Fibroblast of lung (primary cell): ENCODE results near the gene KSR2. TPM values are rescaled to one million over a fixed set of nuclear protein-coding genes. Genes with fewer than 3 reads are reported as not detected.
"Not testable (repeated sequence)": the region's sequence is repeated elsewhere in the genome, so short reads cannot be mapped to it uniquely, and the experiment has no call there.

Experiments
- DNase-seq, 2 donors: peaks; one replicate each; pipeline versions ENCODE4 v3.0.0 to v3.0.0-alpha.2; 2010; ENCODE audit warnings: low read depth in 2 of 2
- H2AFZ ChIP-seq: 2 replicates; pipeline ENCODE4 v1.5.1; 2012; ENCODE audit warnings: low read length, control low read depth, inconsistent platforms
- H3K27ac ChIP-seq: 2 replicates; pipeline ENCODE4 v1.5.1; 2011; ENCODE audit warnings: low read length, control low read depth; ENCODE audit not compliant: insufficient read depth
- H3K27me3 ChIP-seq: 2 replicates; pipeline ENCODE4 v1.5.1; 2011; ENCODE audit warnings: mild to moderate bottlenecking, low read length; ENCODE audit not compliant: control insufficient read depth, insufficient read depth
- H3K36me3 ChIP-seq: 2 replicates; pipeline ENCODE4 v1.5.1; 2011; ENCODE audit warnings: low read length; ENCODE audit not compliant: control insufficient read depth, insufficient read depth
- H3K4me1 ChIP-seq: 2 replicates; pipeline ENCODE4 v1.5.1; 2011; ENCODE audit warnings: low read length; ENCODE audit not compliant: control insufficient read depth, insufficient read depth; ENCODE audit errors: extremely low read depth
- H3K4me2 ChIP-seq: 2 replicates; pipeline ENCODE4 v1.5.1; 2011; ENCODE audit warnings: low read length, control low read depth; ENCODE audit not compliant: insufficient read depth; ENCODE audit errors: extremely low read depth
- H3K4me3 ChIP-seq, 4 experiments: fragments of 200-600 bp in 1 of 4; sonication (generic) in 1 of 4; replicated peaks in 1 of 4; 2 replicates each; pipeline ENCODE4 v1.5.1; 2011 to 2016; ENCODE audit warnings: low read length in 4 of 4, low read depth in 3 of 4, mild to moderate bottlenecking in 3 of 4, control low read depth in 2 of 4, inconsistent platforms in 1 of 4, mixed read lengths in 1 of 4; ENCODE audit not compliant: insufficient read depth in 1 of 4; ENCODE audit errors: control extremely low read depth in 1 of 4
- H3K79me2 ChIP-seq: 2 replicates; pipeline ENCODE4 v1.5.1; 2012; ENCODE audit warnings: mild to moderate bottlenecking, low read length, inconsistent platforms; ENCODE audit not compliant: control insufficient read depth, insufficient read depth
- H3K9ac ChIP-seq: 2 replicates; pipeline ENCODE4 v1.5.1; 2011; ENCODE audit warnings: mild to moderate bottlenecking, low read length, control low read depth; ENCODE audit not compliant: insufficient read depth
- H3K9me3 ChIP-seq: 2 replicates; pipeline ENCODE4 v1.5.1; 2012; ENCODE audit warnings: low read depth, low read length; ENCODE audit not compliant: control insufficient read depth, insufficient read depth
- H4K20me1 ChIP-seq: 2 replicates; pipeline ENCODE4 v1.5.1; 2011; ENCODE audit warnings: low read length; ENCODE audit not compliant: control insufficient read depth, insufficient read depth; ENCODE audit errors: extremely low read depth
- CTCF ChIP-seq, 2 donors: IDR thresholded peaks in 1 of 2; conservative IDR thresholded peaks in 1 of 2; 1 replicate in 1 of 2; 2 replicates in 1 of 2; pipeline ENCODE4 v1.5.1; 2011 to 2012; ENCODE audit warnings: low read length in 2 of 2, control low read depth in 1 of 2, inconsistent platforms in 1 of 2, low read depth in 1 of 2, mild to moderate bottlenecking in 1 of 2
- EZH2 ChIP-seq: IDR thresholded peaks from 2 replicates; pipeline ENCODE4 v1.5.1; 2012; ENCODE audit warnings: low read length, control low read depth, mild to moderate bottlenecking; ENCODE audit errors: missing control alignments
- polyA plus RNA-seq, 2 donors: library from polyadenylated mRNA; depleted of rRNA in 1 of 2; stranded (reverse) in 1 of 2; unstranded in 1 of 2; fragments of >200 nt; gene quantifications; 2 replicates each; pipeline ENCODE4 v1.2.1, GENCODE V29; 2011 to 2012; ENCODE audit warnings: missing spikeins in 1 of 2
- total RNA-seq: library from RNA; depleted of rRNA; stranded (reverse); fragments of >200 nt; gene quantifications from 2 replicates; pipeline ENCODE4 v1.2.1, GENCODE V29; 2014

The KSR2 gene
- total and polyA plus RNA-seq, 2 donors (not counting 1 experiment from before 2014, with no cell fraction given), result not detected

GRCh38 chr12:117897372-117898161 lies 71.2 kb downstream of the KSR2 start:
- Histone ChIP-seq H3K9ac (no peak overlapping the region), H3K79me2 (no peaks in the 10 kb centered on the region), H2AFZ (no peak overlapping the region), H3K4me2 (no peak overlapping the region), H3K36me3 (no peaks in the 10 kb centered on the region), H3K4me3 (no peak overlapping the region), H3K27me3 (no peaks in the 10 kb centered on the region), H4K20me1 (no peaks in the 10 kb centered on the region), H3K9me3 (no peaks in the 10 kb centered on the region), H3K4me1 (no peaks in the 10 kb centered on the region), H3K27ac (no peak overlapping the region)
- DNase-seq, result no peak
- TF ChIP-seq CTCF (conservative IDR thresholded peaks at IDR 0.05 in 1 of 2, IDR thresholded peaks at IDR 0.05 in 1 of 2; ENCODE audit: low read depth in 1 of 2, low read length in 2 of 2) (no peak), EZH2 (no peak)

- DNase-seq, result no peak
- Histone ChIP-seq H3K27ac (no peak overlapping the region), H3K4me1 (no peaks in the 10 kb centered on the region), H3K27me3 (no peaks in the 10 kb centered on the region), H2AFZ (no peak overlapping the region), H3K79me2 (no peaks in the 10 kb centered on the region), H4K20me1 (no peaks in the 10 kb centered on the region), H3K4me3 (no peak overlapping the region), H3K36me3 (no peaks in the 10 kb centered on the region), H3K9ac (no peak overlapping the region), H3K9me3 (no peaks in the 10 kb centered on the region), H3K4me2 (no peak overlapping the region)
- no peak for TF ChIP-seq EZH2
- TF ChIP-seq CTCF (conservative IDR thresholded peaks at IDR 0.05 in 1 of 2, IDR thresholded peaks at IDR 0.05 in 1 of 2; ENCODE audit: low read depth in 1 of 2, low read length in 2 of 2), result no peak
These were observed 72.8 kb downstream of the KSR2 start for GRCh38 chr12:117896009-117896408.

GRCh38 chr12:117892441-117892840 lies 76.3 kb downstream of the KSR2 start:
- no peaks in the 10 kb centered on the region for H3K9me3 ChIP-seq
- H3K27me3 ChIP-seq, result no peaks in the 10 kb centered on the region
- H3K27ac ChIP-seq, result no peak overlapping the region
- H2AFZ ChIP-seq, result no peak overlapping the region
- H3K4me3 ChIP-seq, result no peak overlapping the region
- H3K9ac ChIP-seq, result no peak overlapping the region
- no peaks in the 10 kb centered on the region for H3K79me2 ChIP-seq
- TF ChIP-seq CTCF (conservative IDR thresholded peaks at IDR 0.05 in 1 of 2, IDR thresholded peaks at IDR 0.05 in 1 of 2; ENCODE audit: low read depth in 1 of 2, low read length in 2 of 2) (no peak), EZH2 (no peak)
- H3K36me3 ChIP-seq, result no peaks in the 10 kb centered on the region
- no peak for DNase-seq
- no peaks in the 10 kb centered on the region for H4K20me1 ChIP-seq
- H3K4me2 ChIP-seq, result no peak overlapping the region
- no peaks in the 10 kb centered on the region for H3K4me1 ChIP-seq

GRCh38 chr12:117891265-117891664 lies 77.5 kb downstream of the KSR2 start:
- not testable (repeated sequence) for DNase-seq, H3K4me2 ChIP-seq, H2AFZ ChIP-seq, H3K79me2 ChIP-seq, H3K27ac ChIP-seq, H3K4me1 ChIP-seq, H3K27me3 ChIP-seq, H3K9ac ChIP-seq, H3K4me3 ChIP-seq, H3K9me3 ChIP-seq, H3K36me3 ChIP-seq, H4K20me1 ChIP-seq
